Esophagus muscularis mucosa (tissue), 4 donors: ENCODE data around the gene NCOA6.

Experiments
- CTCF ChIP-seq, 3 experiments: fragments of 200-600 bp in 2 of 3; fragments of 450-650 bp in 1 of 3; sonication (generic) in 2 of 3; IDR thresholded peaks; one replicate each; pipeline ENCODE4 v1.5.1; 2017 to 2019; ENCODE audit warnings: antibody characterized with exemption in 3 of 3, mild to moderate bottlenecking in 2 of 3, moderate library complexity in 1 of 3
- EP300 ChIP-seq: sonication (generic); formaldehyde crosslinking; IDR thresholded peaks from one replicate; pipeline ENCODE4 v1.6.1; 2017; ENCODE audit warnings: antibody characterized with exemption
- POLR2A ChIP-seq: fragments of 450-650 bp; IDR thresholded peaks from one replicate; pipeline ENCODE4 v1.6.1; 2017; ENCODE audit warnings: antibody characterized with exemption, moderate library complexity, mild to moderate bottlenecking, low read depth
- POLR2AphosphoS5 ChIP-seq, 2 donors: sonication (generic); formaldehyde crosslinking; IDR thresholded peaks; one replicate each; pipeline ENCODE4 v1.6.1; 2017; ENCODE audit warnings: antibody characterized with exemption in 2 of 2

- TF ChIP-seq CTCF (IDR thresholded peaks at IDR 0.05) (no peak), POLR2AphosphoS5 (IDR thresholded peaks at IDR 0.05) (peak; percentile 21 to 72), POLR2A (no peak), EP300 (no peak)
Measured at GRCh38 chr20:34824452-34824805, 1.0 kb downstream of the NCOA6 start.
